HCT116 (cell line): ENCODE data around the gene PNN. TPM values are rescaled to one million over a fixed set of nuclear protein-coding genes. Genes with fewer than 3 reads are reported as not detected.

Experiments
- ATAC-seq: fragments of 200-7000 bp; cut with Tn5 transposase; 2 replicates; pipeline ENCODE4 v1.9.1; 2020; ENCODE audit warnings: mild to moderate bottlenecking, moderate library complexity
- BruUV-seq: library from RNA; stranded (reverse); fragments of 400-500 nt; replicated peaks from 2 replicates; lab custom pipeline; 2021; lab: Mats Ljungman, UMichigan
- CTCF ChIA-PET: fragments of 300-600 bp; sonication (Branson Sonifier 250); formaldehyde crosslinking; loops from one replicate; lab custom pipeline; 2021; ENCODE audit warnings: antibody characterized with exemption; lab: Charles Lee
- POLR2A ChIA-PET: fragments of 300-600, 350-600 bp; sonication (Branson Sonifier 250); formaldehyde crosslinking; loops from one replicate; lab custom pipeline; 2021; ENCODE audit warnings: antibody characterized with exemption; lab: Charles Lee
- RAD21 ChIA-PET, 2 experiments: fragments of 300-600 bp; sonication (Branson Sonifier 250); formaldehyde crosslinking; loops; one replicate each; lab custom pipeline; 2023; ENCODE audit warnings: low total read pairs in 2 of 2; ENCODE audit not compliant: uncharacterized antibody in 2 of 2, unreplicated experiment in 2 of 2, low non-redundant PET in 1 of 2; lab: Charles Lee
- DNase-seq: peaks from one replicate; pipeline ENCODE4 v3.0.0-alpha.2; 2010; ENCODE audit warnings: low read depth, low spot score
- H2AFZ ChIP-seq: fragments of 200-600 bp; shearing (Covaris generic), sonication (generic); 2 replicates; pipeline ENCODE4 v1.6.1; 2017; ENCODE audit warnings: low read depth, mixed run types, mixed read lengths, antibody characterized with exemption, low read length; ENCODE audit not compliant: poor library complexity, severe bottlenecking
- H3K27ac ChIP-seq: 2 replicates; pipeline ENCODE4 v1.5.1; 2012; ENCODE audit warnings: low read depth, low read length
- H3K27me3 ChIP-seq: fragments of 200-600 bp; sonication (generic); 2 replicates; pipeline ENCODE4 v1.6.1; 2016; ENCODE audit warnings: mixed run types, low read length, mixed read lengths; ENCODE audit not compliant: insufficient read depth
- H3K36me3 ChIP-seq, 2 experiments: fragments of 200-500 bp in 1 of 2; fragments of 200-600 bp in 1 of 2; sonication (Bioruptor generic) in 1 of 2; sonication (generic) in 1 of 2; 2 replicates each; pipeline versions ENCODE4 v1.5.1 to v1.6.1; 2014 to 2016; ENCODE audit warnings: low read length in 2 of 2, inconsistent platforms in 1 of 2, mixed read lengths in 1 of 2, mixed run types in 1 of 2; ENCODE audit not compliant: insufficient read depth in 2 of 2, control insufficient read depth in 1 of 2
- H3K4me1 ChIP-seq, 2 experiments: fragments of 200-600 bp in 1 of 2; sonication (generic) in 1 of 2; 2 replicates each; pipeline versions ENCODE4 v1.5.1 to v1.6.1; 2012 to 2017; ENCODE audit warnings: low read length in 2 of 2, inconsistent platforms in 1 of 2, mild to moderate bottlenecking in 1 of 2, mixed read lengths in 1 of 2, mixed run types in 1 of 2, moderate library complexity in 1 of 2; ENCODE audit not compliant: insufficient read depth in 2 of 2, control insufficient read depth in 1 of 2
- H3K4me2 ChIP-seq: fragments of 200-600 bp; sonication (generic); 2 replicates; pipeline ENCODE4 v1.6.1; 2017; ENCODE audit warnings: mixed run types, low read length, mixed read lengths
- H3K4me3 ChIP-seq, 2 experiments: fragments of 200-600 bp in 1 of 2; sonication (generic) in 1 of 2; replicated peaks in 1 of 2; 2 replicates each; pipeline ENCODE4 v1.5.1; 2011 to 2016; ENCODE audit warnings: low read length in 2 of 2, control low read depth in 1 of 2, low read depth in 1 of 2, mild to moderate bottlenecking in 1 of 2, mixed read lengths in 1 of 2, mixed run types in 1 of 2
- H3K79me2 ChIP-seq: fragments of 200-600 bp; sonication (generic); 2 replicates; pipeline ENCODE4 v1.6.1; 2017; ENCODE audit warnings: mild to moderate bottlenecking, mixed run types, low read length, moderate library complexity, mixed read lengths; ENCODE audit not compliant: insufficient read depth
- H3K9ac ChIP-seq: fragments of 200-600 bp; sonication (generic); 2 replicates; pipeline ENCODE4 v1.6.1; 2016; ENCODE audit warnings: low read length, mixed read lengths
- H3K9me2 ChIP-seq: fragments of 200-600 bp; sonication (generic), shearing (Covaris generic); 2 replicates; pipeline ENCODE4 v1.6.1; 2017; ENCODE audit warnings: mixed run types, mild to moderate bottlenecking, moderate library complexity; ENCODE audit not compliant: insufficient read depth
- H3K9me3 ChIP-seq, 2 experiments: fragments of 200-500 bp in 1 of 2; fragments of 200-600 bp in 1 of 2; sonication (Bioruptor generic) in 1 of 2; sonication (generic) in 1 of 2; 2 replicates each; pipeline ENCODE4 v1.6.1; 2014 to 2017; ENCODE audit warnings: low read length in 2 of 2, mixed read lengths in 2 of 2, inconsistent platforms in 1 of 2, low read depth in 1 of 2, mild to moderate bottlenecking in 1 of 2, mixed run types in 1 of 2, moderate library complexity in 1 of 2; ENCODE audit not compliant: control insufficient read depth in 1 of 2, insufficient read depth in 1 of 2
- H4K20me1 ChIP-seq: fragments of 200-600 bp; sonication (generic), shearing (Covaris generic); 2 replicates; pipeline ENCODE4 v1.6.1; 2017; ENCODE audit warnings: mixed run types, mild to moderate bottlenecking, moderate library complexity; ENCODE audit not compliant: insufficient read depth
- ATF3 ChIP-seq: IDR thresholded peaks from 2 replicates; pipeline ENCODE4 v1.6.1; 2012
- CEBPB ChIP-seq: IDR thresholded peaks from 2 replicates; pipeline ENCODE4 v1.6.1; 2012; ENCODE audit warnings: low read depth
- EGR1 ChIP-seq: IDR thresholded peaks from 2 replicates; pipeline ENCODE4 v1.6.1; 2012; ENCODE audit warnings: low read depth
- EZH2 ChIP-seq: fragments of 200-600 bp; sonication (generic); IDR thresholded peaks from 2 replicates; pipeline ENCODE4 v1.6.1; 2017; ENCODE audit warnings: antibody characterized with exemption, mixed run types
- FOSL1 ChIP-seq: IDR thresholded peaks from 2 replicates; pipeline ENCODE4 v1.6.1; 2012; ENCODE audit warnings: low read depth
- JUND ChIP-seq: IDR thresholded peaks from 2 replicates; pipeline ENCODE4 v1.6.1; 2012
- MAX ChIP-seq: IDR thresholded peaks from 2 replicates; pipeline ENCODE4 v1.6.1; 2012
- POLR2AphosphoS5 ChIP-seq: IDR thresholded peaks from 2 replicates; pipeline ENCODE4 v1.6.1; 2011; ENCODE audit warnings: mild to moderate bottlenecking, low read depth, low read length, moderate library complexity
- TCF7L2 ChIP-seq: IDR thresholded peaks from 2 replicates; pipeline ENCODE4 v1.7.0; 2011; ENCODE audit warnings: borderline replicate concordance, inconsistent platforms; ENCODE audit not compliant: insufficient read depth, insufficient read length; ENCODE audit errors: extremely low read depth
- YY1 ChIP-seq: IDR thresholded peaks from 2 replicates; pipeline ENCODE4 v1.6.1; 2011; ENCODE audit warnings: low read length, low read depth, moderate library complexity, mild to moderate bottlenecking; ENCODE audit not compliant: insufficient replicate concordance; ENCODE audit errors: extremely low read depth
- ZBTB33 ChIP-seq: IDR thresholded peaks from 2 replicates; pipeline ENCODE4 v1.6.1; 2011; ENCODE audit warnings: mild to moderate bottlenecking, low read length, moderate library complexity; ENCODE audit not compliant: insufficient replicate concordance; ENCODE audit errors: extremely low read depth
- intact Hi-C: fragments of 100-400 bp; cut with micrococcal nuclease; formaldehyde crosslinking; loops from 2 replicates; pipeline ENCODE4 v1.10.0; 2022
- total RNA-seq: library from RNA; stranded (reverse); gene quantifications from one replicate; pipeline ENCODE4 v1.2.1, GENCODE V29; 2021; ENCODE audit not compliant: unreplicated experiment

PNN gene
- total RNA-seq, 1 experiment from 2014 or later = 97.9 TPM

- Histone ChIP-seq H3K4me2 (no peak overlapping the region), H2AFZ (no peak overlapping the region), H4K20me1 (peaks cover 26% of the 10 kb centered on the region; the same call in 1 of the 2 replicates), H3K4me3 (no peak overlapping the region), H3K27ac (peak overlapping the region; percentile 15), H3K4me1 (peaks cover 5 to 7% of the 10 kb centered on the region in 2 experiments; a peak in 3 of 4 replicates), H3K9me3 (no peaks in the 10 kb centered on the region), H3K27me3 (no peaks in the 10 kb centered on the region), H3K79me2 (peaks cover 59% of the 10 kb centered on the region), H3K9ac (no peak overlapping the region), H3K36me3 (peaks cover 75 to 79% of the 10 kb centered on the region in 2 experiments), H3K9me2 (no peaks in the 10 kb centered on the region)
- ATAC-seq = no peak
- RAD21 ChIA-PET = no interaction called here
- CTCF ChIA-PET = no interaction called here
- intact Hi-C loops = no loop called here
- TF ChIP-seq POLR2AphosphoS5 (peak; percentile 29; the same call in 1 of the 2 replicates), CEBPB (no peak)
- TSS peak; percentile 5 for BruUV-seq
- POLR2A ChIA-PET = interaction anchor here (0.7 to 3.5 kb wide), 2 partner anchors 11 kb away, joined by 3 to 10 read pairs; partner anchors contain the start of gene TRAPPC6B
- DNase-seq = no peak
These were observed 6.1 kb downstream of the PNN start for GRCh38 chr14:39181026-39181692.

- H3K27ac ChIP-seq = peak overlapping the region; percentile 15; the same call in 1 of the 2 replicates
- H4K20me1 ChIP-seq = peaks cover 22% of the 10 kb centered on the region; the same call in 1 of the 2 replicates
- no peak overlapping the region for H3K4me3 ChIP-seq
- no peak overlapping the region for H2AFZ ChIP-seq
- H3K4me1 ChIP-seq = peaks cover 0 to 2% of the 10 kb centered on the region in 2 experiments; a peak in 3 of 4 replicates
- no peak overlapping the region for H3K4me2 ChIP-seq
- TF ChIP-seq FOSL1 (no peak), JUND (no peak), EGR1 (no peak), ATF3 (no peak), MAX (no peak), EZH2 (no peak), ZBTB33 (no peak), YY1 (no peak), TCF7L2 (no peak)
- peaks cover 70 to 74% of the 10 kb centered on the region in 2 experiments for H3K36me3 ChIP-seq
- CTCF ChIA-PET = no interaction called here
- DNase-seq = no peak
- H3K79me2 ChIP-seq = peaks cover 54% of the 10 kb centered on the region
- H3K9ac ChIP-seq = no peak overlapping the region
- intact Hi-C loops = no loop called here
- RAD21 ChIA-PET = no interaction called here
- ATAC-seq = no peak
- POLR2A ChIA-PET = interaction anchor here (0.7 to 0.9 kb wide), 2 partner anchors 8 to 11 kb away, joined by 3 read pairs; partner anchors contain the start of gene TRAPPC6B
- no peaks in the 10 kb centered on the region for H3K9me2 ChIP-seq
- no peaks in the 10 kb centered on the region for H3K9me3 ChIP-seq
- no peaks in the 10 kb centered on the region for H3K27me3 ChIP-seq
- BruUV-seq = no TSS peak
These were observed 6.6 kb downstream of the PNN start for GRCh38 chr14:39181693-39182047.
